NCI-H1417 treated with DMSO at 0.1 percent for 48 hours (cell line): ENCODE results near the gene VIPR2.
"Not testable (repeated sequence)": the region's sequence is repeated elsewhere in the genome, so short reads cannot be mapped to it uniquely, and the experiment has no call there.

Experiments used
- DNase-seq: peaks from one replicate; lab custom pipeline; 2025; lab: John Stamatoyannopoulos, UW

The VIPR2 gene

DNA sequence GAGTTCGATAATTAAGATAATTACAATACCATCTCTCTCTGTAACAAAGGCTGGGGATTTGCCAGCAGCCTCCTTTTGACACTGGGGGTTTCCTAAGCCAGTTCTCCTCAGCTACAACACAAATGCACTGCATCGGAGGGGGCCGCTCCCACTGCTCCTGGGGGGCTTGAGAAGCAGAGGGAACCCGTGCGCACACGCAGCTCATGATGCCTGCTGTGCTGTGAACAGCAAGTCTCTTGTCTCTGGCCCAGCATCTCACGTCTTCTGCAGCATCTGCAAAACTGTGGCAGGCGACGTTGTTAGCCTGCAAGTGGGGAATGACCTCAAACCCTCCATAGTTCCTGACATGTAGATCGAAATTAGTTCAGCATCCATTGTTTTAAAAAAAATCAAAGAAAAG lies 5.5 kb downstream of the VIPR2 start:
- DNase-seq, result no peak

DNA sequence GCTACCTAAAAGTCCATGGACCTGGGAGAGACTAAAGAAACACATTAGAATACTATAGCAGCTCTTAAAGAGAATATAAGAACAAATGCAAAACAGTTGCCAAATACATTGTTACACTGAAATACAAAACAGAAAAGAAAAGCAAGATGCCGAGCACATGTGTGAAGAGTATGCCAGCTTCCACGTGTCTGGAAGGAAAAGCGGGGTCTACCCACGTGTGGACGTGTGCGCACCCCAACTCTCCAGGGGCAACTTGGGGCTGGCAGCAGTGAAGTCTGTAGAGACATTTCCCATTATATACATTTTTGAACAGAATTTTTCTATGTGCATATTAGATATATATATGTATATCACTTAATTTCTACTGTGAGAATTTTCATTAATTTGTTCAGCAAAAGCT lies 6.2 kb downstream of the VIPR2 start:
- DNase-seq, result no peak

DNA sequence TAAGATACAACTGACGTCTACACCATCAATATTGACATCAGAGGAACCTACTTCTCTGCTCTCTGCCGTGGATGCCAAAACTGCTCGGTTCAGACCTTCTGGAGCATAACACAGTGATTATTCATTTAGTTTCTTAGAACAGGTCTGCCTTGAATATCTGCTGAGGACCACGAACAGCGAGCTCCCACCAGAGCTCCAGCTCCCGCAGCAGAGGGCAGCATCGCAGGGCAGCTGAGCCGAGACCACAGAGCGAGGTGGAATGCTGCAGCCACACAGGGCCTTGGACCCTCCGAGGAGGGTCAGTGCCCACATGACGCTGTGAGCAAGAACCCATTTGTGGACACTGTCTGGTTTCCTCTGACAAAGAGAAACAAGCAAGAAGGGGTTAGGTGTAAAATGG lies 6.8 kb downstream of the VIPR2 start:
- DNase-seq, result no peak

GRCh38 chr7:159136846-159137245 lies 7.8 kb downstream of the VIPR2 start:
- DNase-seq, result no peak

DNA sequence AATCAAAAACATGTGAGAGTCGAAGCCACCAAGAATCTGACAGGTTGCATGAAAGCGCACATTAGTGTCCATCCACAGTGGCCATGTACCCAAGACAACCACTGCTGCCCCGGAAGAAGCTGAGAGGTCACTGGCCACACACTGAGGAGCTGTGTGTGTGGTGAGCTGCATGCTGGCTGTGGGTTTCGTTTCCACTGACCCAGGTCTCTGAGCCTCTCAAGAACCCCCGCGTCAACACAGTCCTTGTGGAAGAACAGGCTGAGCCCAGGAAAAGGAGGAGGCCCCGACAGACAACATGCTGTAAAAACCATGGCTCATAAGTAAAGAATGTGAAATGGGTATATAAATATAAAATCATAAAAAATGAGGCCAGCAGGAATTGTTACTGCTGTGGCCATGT lies 8.2 kb downstream of the VIPR2 start:
- DNase-seq, result no peak

DNA sequence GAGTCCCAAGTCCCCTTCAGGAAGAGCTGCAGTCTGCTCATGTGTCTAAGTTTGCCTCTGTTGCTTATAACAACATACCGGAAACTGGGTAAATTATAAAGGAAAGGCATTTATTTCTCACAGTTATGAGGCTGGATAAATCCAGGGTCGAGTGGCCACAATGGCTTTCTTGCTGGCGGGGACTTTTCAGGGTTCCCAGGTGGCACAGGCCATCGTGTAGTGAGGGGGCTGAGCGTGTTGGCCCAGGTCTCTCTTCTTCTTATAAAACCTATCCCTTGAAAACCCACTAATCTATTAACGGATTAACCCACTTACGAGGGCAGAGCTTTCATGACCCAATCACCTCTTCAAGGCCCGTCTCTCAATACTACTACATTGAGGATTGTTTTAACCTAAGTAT lies 8.7 kb downstream of the VIPR2 start:
- DNase-seq, result no peak

DNA sequence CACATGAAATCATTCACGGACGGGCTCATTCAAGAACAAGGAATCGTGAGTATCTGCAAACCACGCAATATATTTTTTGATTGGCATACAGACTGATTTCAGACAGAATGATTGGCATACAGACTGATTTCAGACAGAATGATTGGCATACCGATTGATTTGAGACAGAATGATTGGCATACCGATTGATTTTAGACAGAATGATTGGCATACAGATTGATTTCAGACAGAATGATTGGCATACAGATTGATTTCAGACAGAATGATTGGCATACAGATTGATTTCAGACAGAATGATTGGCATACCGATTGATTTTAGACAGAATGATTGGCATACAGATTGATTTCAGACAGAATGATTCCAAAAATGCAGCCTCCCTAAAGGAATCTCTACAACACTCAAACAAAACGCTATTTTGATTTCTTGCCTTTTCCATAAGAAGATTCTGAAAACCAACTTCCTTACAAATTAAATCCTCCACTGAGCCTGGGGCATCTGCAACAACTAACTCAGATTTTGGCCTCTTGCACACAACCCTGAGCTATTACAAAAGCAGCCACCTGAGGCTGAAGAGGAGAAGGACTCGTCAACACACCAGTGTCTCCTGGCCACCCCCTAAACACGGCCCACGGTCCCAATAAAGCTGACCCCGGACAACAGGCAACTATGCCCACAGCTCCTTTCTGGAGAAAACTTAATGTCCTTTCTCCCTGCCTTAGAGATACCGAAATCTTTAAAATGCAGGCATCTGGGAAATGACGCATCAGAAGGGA lies 11.8 kb downstream of the VIPR2 start:
- DNase-seq, result not testable (repeated sequence)

GRCh38 chr7:159130820-159131219 lies 13.8 kb downstream of the VIPR2 start:
- no peak for DNase-seq

DNA sequence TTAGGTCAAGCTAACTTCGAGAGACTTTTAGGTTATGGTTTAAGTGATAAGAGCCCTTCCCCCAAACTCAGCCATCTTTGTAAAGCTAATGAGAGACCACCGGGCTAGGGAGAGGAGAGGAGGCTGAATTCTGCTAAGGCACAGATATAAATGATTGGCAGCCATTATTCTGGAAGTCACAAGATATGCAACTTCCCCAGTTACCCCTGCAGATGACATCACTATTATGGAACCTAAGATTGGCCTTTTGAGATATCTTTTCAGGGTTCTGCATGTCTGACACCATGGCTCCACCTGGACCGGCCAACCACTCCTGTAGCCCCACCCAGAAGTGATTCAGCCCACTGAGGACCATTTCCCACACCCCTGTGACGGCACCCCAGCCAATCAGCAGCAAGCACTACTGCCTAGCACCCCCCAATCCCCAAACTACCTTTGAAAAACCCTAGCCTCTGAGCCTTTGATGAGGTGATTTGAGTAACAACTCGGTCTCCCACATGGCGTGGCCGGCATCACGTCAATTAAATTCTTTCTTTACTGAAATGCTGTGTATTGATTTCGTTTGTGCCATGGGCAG lies 14.4 kb downstream of the VIPR2 start:
- DNase-seq, result no peak

DNA sequence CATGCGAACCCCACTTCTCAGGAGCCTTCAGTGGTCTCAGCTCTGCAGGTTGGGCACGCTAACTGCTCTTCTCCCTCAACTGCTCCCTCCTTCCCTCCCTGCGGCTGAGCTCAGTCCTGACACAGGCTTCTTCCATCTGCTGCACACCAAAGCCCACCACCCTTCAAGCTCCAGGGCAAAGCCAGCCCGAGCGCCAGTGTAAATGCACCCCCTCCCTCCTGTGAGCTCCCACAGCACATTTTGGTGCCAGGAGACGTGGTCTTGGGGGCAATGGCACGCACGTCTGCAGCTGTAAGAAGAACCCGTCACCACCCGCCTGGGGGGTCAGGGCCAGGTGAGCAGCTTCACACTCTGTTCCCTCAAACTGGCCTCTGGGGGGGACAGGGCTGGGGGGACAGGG lies 15.9 kb downstream of the VIPR2 start:
- no peak for DNase-seq

GRCh38 chr7:159127691-159128642 lies 16.7 kb downstream of the VIPR2 start:
- no peak for DNase-seq

DNA sequence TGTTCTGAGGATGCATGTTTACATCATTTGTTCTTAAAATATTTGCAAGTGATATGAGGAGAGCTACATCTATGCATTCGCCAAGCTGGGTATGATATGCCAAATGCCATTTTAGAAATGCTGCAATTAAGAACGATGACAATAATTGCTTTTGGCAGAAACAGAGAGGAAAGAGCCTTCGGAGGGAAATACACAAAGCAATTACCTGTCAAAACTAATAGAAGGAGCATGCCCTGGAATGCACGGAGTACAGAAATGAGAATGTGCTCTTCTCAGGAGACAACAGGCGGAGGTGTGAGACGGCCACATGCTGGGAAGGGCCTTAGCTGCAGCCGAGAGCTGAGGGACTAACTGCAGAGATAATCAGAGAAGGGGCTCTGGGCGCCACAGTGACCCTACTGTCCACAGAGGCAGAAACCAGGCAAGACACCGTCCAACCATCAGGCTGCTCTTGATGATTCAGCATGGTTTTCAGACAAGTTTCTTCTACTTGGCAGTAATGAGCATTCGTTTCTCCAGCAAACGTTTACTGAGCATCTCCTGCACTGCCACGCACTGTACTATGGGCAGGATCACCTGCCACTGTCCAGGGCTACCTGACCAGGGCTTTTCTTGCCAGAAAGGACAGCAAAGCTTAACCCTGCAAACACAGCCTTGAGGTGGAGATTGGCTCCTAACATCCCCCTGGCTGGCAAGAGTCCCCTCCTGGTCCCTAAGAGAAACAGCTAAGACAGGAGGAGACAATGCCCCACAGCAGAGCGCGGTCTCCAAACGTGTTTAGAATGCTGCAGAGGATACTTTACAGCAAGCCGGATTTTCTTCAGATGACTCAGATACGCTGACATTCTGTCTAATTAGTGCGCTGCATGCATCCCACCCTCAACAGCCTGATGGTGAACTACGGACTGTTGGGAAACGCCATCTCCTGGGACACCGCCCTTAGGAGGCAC lies 18.1 kb downstream of the VIPR2 start:
- no peak for DNase-seq

- DNase-seq, result no peak
These were observed 18.8 kb downstream of the VIPR2 start for GRCh38 chr7:159125955-159126270.

DNA sequence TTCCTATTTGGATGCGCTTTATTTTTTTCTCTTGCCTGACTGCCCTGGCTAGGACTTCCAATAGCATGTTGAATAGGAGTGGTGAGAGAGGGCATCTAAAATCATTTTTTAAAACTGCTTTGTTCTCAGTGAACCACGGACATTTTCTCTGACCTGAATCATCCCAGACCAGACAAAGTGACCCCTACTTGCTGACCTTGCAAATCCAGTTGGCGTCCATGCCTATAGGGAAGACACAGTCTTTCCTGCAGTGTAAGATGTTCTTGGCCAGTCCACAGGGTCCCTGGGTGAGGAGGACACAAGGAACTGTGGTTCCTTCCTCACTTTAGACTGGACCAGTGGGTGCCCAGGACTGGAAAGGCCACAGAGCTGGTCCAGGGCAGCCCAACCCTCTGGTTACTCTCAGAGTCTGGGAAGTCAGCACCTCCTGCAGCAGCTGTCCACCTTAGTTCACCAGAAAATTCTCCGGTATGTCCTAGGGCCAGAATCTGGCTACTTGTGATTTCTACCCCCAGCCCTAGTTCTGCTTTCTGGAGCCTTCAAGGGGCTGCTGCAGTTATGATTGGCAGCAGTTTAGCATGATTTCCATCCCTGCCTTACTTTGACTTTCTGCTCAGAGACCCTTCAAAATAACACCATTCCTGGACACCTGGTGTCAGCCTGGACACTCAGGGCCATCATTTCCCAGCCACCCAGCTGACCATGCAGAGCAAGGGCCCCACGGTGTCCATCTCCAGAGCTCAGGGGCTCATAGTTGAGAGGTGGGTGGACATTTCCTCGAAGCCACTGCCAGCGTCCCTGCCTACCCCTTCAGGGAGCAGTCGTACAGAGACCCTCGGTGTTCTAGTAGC lies 19.3 kb downstream of the VIPR2 start:
- DNase-seq, result no peak

GRCh38 chr7:159123793-159124192 lies 20.9 kb downstream of the VIPR2 start:
- not testable (repeated sequence) for DNase-seq

- DNase-seq, result not testable (repeated sequence)
These were observed 21.4 kb downstream of the VIPR2 start for GRCh38 chr7:159123294-159123693.

- no peak for DNase-seq
These were observed 22.4 kb downstream of the VIPR2 start for GRCh38 chr7:159122276-159122675.

- no peak for DNase-seq
These were observed 23.2 kb downstream of the VIPR2 start for GRCh38 chr7:159121476-159121875.

- DNase-seq, result no peak
These were observed 23.6 kb downstream of the VIPR2 start for GRCh38 chr7:159121068-159121467.

DNA sequence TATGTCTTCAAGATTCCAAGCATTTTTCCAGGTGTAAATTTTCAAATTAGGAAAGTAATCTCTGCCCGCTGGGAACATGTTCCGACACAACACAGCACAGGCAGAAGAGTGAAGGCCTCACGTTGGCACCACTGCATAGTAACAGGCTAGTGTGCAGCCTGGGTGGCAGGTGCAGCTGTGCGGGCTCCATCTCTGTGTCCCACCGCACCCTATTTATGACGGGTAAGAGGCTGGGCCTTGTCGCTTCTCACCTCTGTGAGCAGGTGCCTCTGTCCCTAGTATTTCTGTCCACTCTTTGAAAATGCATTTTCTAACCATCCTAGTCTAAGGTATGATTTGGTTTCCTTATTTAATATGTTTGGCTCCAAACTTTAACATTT lies 24.1 kb downstream of the VIPR2 start:
- DNase-seq, result no peak
